SIG-M5 (cell line): ENCODE results near the gene BEX2.
"Not testable (repeated sequence)": the region's sequence is repeated elsewhere in the genome, so short reads cannot be mapped to it uniquely, and the experiment has no call there.

Experiments used
- DNase-seq: peaks from one replicate; lab custom pipeline; 2025; lab: John Stamatoyannopoulos, UW

Gene BEX2

DNA sequence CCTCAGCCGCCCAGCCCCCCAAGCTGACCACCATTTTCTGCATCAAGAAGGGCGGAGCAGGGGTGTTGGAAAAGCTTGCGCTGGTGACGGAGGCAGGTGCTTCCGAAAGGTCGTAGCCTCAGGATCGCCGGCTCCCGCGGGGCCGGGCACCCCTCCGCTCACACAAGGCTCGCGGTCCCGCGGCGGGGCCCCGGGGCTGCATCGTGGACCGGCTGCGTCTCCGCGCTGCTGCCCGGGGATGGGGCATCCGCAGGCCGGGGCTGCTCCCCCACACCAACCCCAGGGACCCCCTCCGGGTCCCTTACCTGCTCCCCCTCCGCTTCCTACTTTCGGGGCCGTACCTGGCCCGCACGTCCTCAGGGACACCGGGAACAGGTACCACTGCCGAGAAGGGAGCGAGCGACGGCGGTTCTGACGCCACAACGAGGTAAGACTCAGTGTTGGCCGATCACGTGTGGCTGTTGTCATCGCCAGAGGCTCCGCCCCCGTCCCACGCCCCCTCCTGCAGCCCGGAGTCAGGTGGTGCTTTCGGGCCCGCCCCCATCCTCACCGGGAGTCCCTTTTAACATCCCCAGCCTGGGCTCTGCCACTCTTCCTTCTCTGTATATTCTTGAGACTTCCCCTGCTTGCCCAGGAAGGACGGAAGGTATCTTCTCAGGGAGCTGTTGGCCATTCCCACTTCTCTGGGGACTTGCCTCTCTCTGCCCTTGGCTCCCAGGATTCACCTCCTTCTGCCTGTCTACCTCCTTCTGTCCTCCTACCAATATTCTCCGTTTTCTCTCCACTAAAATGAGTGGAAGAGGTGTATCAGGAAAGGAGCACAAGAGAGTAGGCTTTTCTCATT, at the start of gene BEX2:
BEX2 (minus strand) TSS at position 436 of the 844 bp plus-strand sequence. CDS start 1,014 bp downstream, outside the sequence.
- DNase-seq = no peak

GRCh38 chrX:103360092-103360491, 49.3 kb upstream of the BEX2 start:
- no peak for DNase-seq

GRCh38 chrX:103359605-103360004, 48.8 kb upstream of the BEX2 start:
- not testable (repeated sequence) for DNase-seq

GRCh38 chrX:103357871-103358270, 47.1 kb upstream of the BEX2 start:
- DNase-seq = no peak

DNA sequence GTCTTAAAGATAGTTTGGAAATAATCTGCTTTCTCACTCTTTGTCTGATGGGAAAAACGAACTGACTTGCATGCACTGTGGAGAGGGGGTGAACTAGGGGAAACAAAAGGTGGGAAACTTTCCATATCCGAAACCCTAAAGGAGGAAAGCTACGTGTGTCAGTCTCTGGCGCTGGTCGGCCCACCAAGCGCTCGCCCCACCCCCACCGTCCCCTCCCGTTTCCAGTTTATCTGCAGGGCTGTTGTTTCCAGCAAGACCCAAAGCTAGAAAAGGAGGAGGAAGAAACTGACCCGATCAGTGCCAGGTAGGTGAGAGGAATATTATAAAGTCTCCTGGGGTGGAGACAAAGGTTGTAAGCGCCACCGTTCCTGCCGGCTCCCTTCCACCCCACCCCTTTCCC, 46.1 kb upstream of the BEX2 start:
- DNase-seq = no peak

GRCh38 chrX:103356130-103356798, 45.5 kb upstream of the BEX2 start, which contains the start of gene TCEAL9:
TCEAL9 (plus strand) TSS chrX:103356506; CDS start chrX:103357685, 1,179 bp downstream.
- DNase-seq = no peak

GRCh38 chrX:103347682-103348397, 37.0 kb upstream of the BEX2 start:
- DNase-seq = no peak

GRCh38 chrX:103344606-103345005, 33.8 kb upstream of the BEX2 start:
- no peak for DNase-seq

DNA sequence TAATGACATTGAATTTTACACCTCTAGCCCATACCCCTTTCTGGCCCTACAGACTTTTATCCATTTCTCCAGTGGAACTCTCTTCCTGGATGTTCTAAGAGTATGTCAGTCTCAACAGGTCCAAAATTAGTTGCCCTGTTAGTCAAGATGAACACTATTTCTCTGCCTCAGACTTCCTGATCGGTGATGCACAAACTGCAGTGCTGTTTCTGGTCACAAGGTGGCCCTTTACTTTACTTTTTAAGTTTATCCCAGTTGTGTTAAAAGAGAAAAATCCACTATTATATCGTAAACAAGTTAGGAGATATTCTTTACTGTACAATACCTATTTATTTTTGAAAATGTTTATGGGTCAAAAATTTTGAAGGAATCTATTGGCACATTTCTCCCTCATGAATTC, 32.3 kb upstream of the BEX2 start:
- DNase-seq = no peak

DNA sequence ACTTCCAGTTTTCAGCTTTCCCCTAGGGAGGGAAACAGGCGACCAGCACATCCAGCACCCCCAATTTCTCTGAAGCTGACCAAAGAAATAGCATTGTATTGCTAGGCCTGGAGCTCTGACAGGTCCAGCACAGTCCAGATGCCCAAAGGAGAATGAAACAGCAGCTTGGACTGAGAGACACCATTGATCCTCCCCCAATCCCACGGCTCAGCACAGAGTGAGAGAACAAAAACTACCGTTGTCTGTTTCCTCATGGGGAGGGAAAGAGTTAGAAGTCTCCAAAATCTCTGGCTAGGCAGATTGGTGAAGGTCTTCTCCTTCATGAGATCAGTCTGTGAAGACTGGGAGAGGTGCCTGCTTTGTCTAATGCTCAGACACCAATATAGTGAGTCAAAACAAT, 27.9 kb upstream of the BEX2 start:
- no peak for DNase-seq

- no peak for DNase-seq
Observed at GRCh38 chrX:103330681-103331288, 20.0 kb upstream of the BEX2 start.

DNA sequence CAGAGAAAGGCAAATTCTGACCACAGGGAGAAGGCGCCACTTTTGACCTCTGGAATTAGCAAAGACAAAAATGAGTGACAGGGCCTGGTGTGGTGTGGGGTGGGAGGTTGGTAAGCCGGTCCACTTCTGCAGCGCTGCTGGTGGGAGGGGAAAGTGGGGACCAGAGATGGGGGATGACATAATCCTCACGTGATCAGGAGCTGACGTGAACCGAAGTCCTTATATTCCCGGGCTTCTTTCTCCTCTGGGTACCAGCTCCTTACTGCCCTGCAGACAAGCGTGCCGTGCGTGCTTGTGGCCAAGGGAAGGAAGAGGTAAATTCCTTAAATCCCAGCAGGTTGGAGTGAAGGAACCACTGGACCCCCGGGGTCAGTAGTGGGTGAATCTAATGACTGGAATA, 19.2 kb upstream of the BEX2 start, which contains the start of gene TCEAL7:
TCEAL7 (plus strand) TSS at position 249 of the 400 bp plus-strand sequence. CDS start 1,165 bp downstream, outside the sequence.
- DNase-seq = no peak

DNA sequence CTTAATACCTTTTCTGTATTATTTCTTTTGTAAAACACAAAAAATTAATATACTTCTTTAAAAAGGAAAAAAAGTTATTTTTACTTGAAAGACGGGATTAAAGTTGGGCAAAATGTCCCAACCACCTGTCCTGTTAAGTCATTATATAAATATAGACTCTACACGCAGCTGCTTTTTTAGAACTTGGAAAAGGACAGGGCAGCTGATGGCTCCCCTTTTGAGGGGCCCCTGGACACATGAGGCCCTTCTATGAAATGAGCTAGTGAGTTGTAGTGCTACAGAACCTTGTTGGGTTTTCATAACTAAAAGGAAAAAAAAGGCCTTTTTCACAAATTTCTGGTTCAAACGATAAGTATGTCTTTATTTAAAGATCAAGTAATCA, 600 bp upstream of the BEX2 start:
- DNase-seq = no peak

DNA sequence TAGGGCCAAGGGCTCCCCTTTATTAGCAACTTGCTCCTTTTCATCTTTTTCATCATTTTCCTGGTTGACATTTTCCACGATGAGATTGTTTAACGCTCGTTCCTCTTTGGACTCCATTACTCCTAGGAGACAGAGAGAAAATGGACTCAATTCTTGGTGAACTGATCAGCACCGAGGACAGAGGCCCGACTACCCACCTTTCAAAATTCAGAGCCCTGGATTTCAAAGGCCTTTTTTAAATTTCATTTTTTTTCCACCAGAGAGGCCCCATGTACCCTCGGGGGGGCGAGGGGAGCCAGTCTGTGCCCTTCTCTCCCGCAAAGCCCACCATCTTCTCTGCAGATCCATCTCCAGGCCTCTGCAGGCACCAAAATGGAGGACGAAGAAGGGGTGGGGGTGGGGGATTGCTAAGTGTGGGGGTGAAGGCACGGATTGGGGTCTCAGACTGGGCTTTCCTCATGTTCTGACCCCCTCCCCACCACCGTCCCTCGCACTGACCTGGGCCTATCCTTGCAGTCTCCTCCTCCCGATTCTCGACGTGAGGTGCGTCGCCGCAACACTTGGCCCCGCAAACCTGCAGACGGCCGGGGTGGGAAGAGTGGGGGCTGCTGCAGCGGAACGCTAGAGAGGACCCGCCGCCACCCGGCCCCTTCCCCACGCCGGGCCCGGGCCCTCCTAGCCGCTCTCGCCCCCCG, 783 bp downstream of the BEX2 start:
- DNase-seq = no peak

- DNase-seq = not testable (repeated sequence)
Observed at GRCh38 chrX:103305666-103306065, 5.1 kb downstream of the BEX2 start.

GRCh38 chrX:103304705-103305104, 6.1 kb downstream of the BEX2 start:
- no peak for DNase-seq

DNA sequence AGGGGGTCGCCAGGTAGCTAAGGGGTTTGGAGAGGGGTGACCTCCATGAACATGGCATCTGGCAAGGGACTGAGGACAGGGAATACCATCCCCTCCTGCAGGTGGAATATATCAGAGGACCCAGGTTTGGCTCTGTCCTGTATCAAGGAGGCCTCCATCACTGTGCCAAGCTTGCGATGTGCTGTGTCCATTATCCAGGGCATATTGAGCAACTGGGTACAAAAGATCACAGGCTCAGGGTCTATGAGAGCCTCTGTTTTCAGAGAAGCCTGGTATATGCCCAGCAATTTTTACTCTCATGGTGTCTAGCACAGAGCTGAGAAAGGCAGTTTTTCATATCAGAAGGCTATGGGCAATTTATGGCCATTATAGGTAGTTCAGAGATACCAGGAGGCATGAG, 17.7 kb downstream of the BEX2 start:
- no peak for DNase-seq

GRCh38 chrX:103279624-103280023, 31.2 kb downstream of the BEX2 start:
- DNase-seq = no peak

DNA sequence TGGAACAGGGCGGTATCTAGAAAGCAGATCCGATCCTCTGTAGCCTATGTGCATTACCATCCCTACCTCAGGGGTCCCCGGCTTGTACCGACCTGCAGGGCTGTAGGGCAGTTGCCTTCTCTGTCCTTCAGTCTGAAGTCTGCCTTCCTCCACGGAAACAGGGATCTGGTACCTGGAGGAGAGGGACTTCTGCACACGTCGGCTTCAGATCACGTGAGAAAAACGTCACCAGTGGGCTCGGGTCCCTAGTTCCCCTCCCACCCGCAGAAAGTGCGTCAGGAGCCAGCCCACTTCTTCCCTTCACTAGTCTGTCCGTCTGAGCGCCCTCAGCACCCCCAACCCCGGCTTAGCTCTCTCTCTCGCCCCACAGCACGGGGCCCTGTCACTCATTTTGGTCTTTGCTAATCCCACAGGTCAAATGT, 34.2 kb downstream of the BEX2 start, which contains the start of gene TCEAL5:
TCEAL5 (minus strand) TSS at position 170 of the 422 bp plus-strand sequence. CDS start 2,187 bp downstream, outside the sequence.
- DNase-seq = no peak

- DNase-seq = no peak
Observed at GRCh38 chrX:103275947-103276567, 34.7 kb downstream of the BEX2 start.

- DNase-seq = no peak
Observed at GRCh38 chrX:103274284-103274683, 36.5 kb downstream of the BEX2 start.
